GM12872 (cell line): ENCODE results near the gene SORCS3.

Experiments
- CTCF ChIP-seq: IDR thresholded peaks from 3 replicates; pipeline ENCODE4 v1.5.1; 2011; ENCODE audit warnings: low read depth, mild to moderate bottlenecking, low read length, moderate library complexity; ENCODE audit not compliant: insufficient read depth

Gene SORCS3

DNA sequence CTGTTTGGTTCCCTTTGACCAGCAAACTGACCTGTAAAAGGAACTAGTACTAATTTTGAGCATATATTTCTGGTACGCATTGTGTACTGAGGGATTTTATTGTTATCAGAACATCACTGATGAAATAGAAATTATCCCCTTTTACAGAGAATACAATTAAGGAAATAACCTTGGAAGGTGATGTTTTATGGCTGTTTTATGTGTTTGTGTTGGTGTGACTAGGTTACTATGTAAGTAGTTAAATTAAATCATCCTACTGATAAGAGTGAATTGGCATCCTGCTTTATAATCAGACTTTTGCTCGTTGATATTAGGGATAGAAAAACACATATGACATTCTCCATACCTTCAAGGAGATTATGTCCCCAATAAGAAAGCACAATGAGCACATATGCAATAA is 596.6 kb downstream of the SORCS3 start:
- no peak for TF ChIP-seq CTCF

DNA sequence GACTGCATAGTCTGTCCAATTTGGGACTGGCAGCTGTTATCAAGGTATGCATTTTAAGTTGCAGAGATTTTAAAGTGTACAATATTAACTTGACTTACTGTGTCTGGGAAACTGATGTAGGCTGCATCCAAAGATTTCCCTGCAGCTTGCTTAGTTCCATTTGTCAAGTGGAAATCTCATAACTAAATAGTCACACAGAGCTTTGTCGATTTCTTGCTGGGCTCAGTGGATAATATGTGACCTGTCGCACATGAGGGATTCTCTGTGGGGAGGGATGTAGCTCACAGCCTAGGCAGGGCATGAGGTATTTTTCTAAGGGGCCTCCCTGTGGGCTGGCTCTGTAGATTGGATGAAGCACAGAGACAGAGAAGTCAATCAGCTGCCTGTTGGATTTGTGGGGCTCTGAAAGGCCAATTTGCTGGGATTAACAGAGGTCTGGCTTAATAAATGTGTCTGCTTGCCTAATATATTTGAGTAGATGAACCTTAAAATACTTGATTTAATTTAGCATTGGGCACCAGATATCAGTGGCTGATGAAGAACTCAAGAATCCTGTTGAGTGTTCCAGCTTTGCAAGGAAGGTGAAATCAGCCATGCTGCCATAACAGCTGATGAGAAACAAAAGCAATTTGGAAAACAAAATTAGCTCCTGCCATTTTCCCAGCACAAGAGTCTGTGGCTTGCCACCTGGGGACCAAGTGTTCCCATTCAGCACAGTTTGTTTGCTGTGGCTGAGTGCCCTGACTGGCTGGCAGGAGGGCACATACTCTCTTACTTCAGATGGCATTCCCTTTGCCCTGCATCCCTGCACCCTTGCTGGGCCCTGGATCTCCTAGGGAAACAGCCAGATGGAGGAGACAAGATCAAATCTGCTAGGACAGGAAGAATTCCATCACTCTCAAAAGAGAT is 598.5 kb downstream of the SORCS3 start:
- TF ChIP-seq CTCF = no peak

DNA sequence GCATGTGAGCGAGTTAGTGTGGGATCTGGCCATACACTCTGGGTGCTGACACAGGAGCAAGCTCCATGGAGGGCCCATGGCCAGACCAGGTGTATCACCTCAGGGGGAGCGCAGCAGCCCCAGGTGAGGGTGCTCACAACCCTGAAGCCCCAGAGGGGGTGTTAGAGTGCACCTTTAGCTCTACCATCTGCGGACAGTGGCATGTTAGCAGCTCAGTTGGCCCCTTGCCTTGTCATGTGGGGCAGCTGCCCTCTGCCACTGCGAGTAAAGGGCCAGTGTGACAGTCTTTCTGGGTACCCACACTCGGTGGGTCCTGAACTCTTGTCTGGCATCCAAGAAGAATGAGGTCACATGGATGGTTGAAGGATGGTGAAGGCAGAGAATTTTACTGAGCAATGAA is 600.2 kb downstream of the SORCS3 start:
- no peak for TF ChIP-seq CTCF

- no peak for TF ChIP-seq CTCF
Measured at GRCh38 chr10:105243381-105243780, 602.3 kb downstream of the SORCS3 start.

GRCh38 chr10:105243825-105244224 is 602.7 kb downstream of the SORCS3 start:
- TF ChIP-seq CTCF = no peak

DNA sequence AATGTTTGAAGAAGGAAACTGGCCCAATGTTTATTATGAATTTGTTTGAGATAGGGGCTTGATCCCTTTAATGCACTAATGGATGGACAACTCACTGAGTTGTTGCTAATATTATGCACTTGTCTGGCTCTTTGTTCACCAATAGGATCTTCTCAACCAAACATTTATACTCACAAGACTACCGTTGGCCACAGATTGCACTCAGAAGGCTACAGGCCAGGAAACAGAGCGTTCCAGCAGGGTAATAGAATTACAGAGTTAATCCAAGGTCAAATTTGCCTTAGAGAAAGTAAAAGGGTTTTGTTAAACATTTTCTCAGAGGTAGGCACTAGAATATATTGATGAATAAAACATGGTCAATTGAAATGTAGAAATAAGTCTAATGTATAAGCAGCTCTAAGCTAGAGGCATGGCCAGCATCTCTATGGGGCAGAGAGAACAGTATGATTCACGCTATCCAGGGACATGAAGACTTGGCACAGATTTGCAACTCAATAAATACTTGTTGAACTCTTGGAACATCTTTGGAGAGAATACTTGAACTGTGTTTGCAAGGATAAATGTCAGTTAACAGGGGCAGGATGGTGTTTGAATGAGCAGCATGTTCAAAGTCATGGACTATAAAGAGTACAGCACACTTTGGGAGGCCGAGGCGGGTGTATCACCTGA is 606.9 kb downstream of the SORCS3 start:
- no peak for TF ChIP-seq CTCF

DNA sequence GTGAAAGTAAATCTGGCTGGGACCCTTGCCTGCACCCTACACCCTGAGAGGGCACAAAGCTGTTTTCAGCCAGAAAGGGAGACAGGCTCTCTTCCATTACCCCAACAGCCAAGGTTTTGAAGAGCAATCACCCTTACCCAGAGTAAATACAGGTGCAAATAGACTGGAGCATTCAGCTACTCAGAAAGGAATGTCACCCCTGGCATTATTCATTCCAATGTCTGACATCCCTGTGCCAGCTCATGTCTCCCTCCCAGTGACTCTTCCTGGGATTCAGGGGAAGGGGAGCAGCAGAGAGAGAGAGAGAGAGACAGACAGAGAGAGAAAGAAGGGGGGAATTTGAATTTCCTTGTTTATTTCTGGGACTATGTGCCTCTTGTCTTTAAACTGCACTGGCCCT is 611.8 kb downstream of the SORCS3 start:
- TF ChIP-seq CTCF = no peak
